H1 (cell line): ENCODE data around the gene PTGDS. TPM values are rescaled to one million over a fixed set of nuclear protein-coding genes. Genes with fewer than 3 reads are reported as not detected.

Source experiments
- CTCF ChIA-PET: fragments of 300-600 bp; sonication (Branson Sonifier 250); formaldehyde crosslinking; loops from one replicate; lab custom pipeline; 2021; ENCODE audit not compliant: partially characterized antibody; lab: Charles Lee
- POLR2A ChIA-PET: fragments of 300-600 bp; sonication (Branson Sonifier 250); formaldehyde crosslinking; loops from one replicate; lab custom pipeline; 2021; ENCODE audit warnings: inconsistent platforms; ENCODE audit not compliant: partially characterized antibody; lab: Charles Lee
- DNase-seq, 2 experiments: peaks; one replicate each; pipeline versions ENCODE4 v3.0.0 to v3.0.0-alpha.2; 2010 to 2022; ENCODE audit warnings: low spot score in 2 of 2, low read depth in 1 of 2, mixed read lengths in 1 of 2
- FAIRE-seq: peaks from 2 replicates; lab custom pipeline; 2011; peaks lifted over from hg19 to GRCh38; lab: Jason Lieb, UNC
- H2AFZ ChIP-seq: 2 replicates; pipeline ENCODE4 v1.8.1; 2012; ENCODE audit warnings: low read length, inconsistent platforms
- H2AK5ac ChIP-seq: 2 replicates; pipeline ENCODE4 v1.6.1; 2013; ENCODE audit warnings: low read depth, low read length
- H2BK120ac ChIP-seq: replicated peaks from 2 replicates; pipeline ENCODE3; 2013; ENCODE audit warnings: low read depth, low read length, inconsistent platforms
- H2BK12ac ChIP-seq: 2 replicates; pipeline ENCODE4 v1.6.1; 2013; ENCODE audit warnings: low read depth, low read length
- H2BK15ac ChIP-seq: 2 replicates; pipeline ENCODE4 v1.6.1; 2013; ENCODE audit warnings: low read length
- H2BK20ac ChIP-seq: 2 replicates; pipeline ENCODE4 v1.6.1; 2013; ENCODE audit warnings: low read length
- H2BK5ac ChIP-seq: 2 replicates; pipeline ENCODE4 v1.6.1; 2013; ENCODE audit warnings: low read depth, low read length
- H3K14ac ChIP-seq: 2 replicates; pipeline ENCODE4 v1.6.1; 2013; ENCODE audit warnings: inconsistent platforms; ENCODE audit not compliant: insufficient read length
- H3K18ac ChIP-seq: 2 replicates; pipeline ENCODE4 v1.6.1; 2013; ENCODE audit warnings: low read length; ENCODE audit errors: extremely low read depth
- H3K23ac ChIP-seq: 2 replicates; pipeline ENCODE4 v1.6.1; 2013; ENCODE audit warnings: inconsistent platforms; ENCODE audit not compliant: insufficient read length
- H3K23me2 ChIP-seq: 2 replicates; pipeline ENCODE4 v1.6.1; 2013; ENCODE audit warnings: low read depth, low read length
- H3K27ac ChIP-seq: 2 replicates; pipeline ENCODE4 v1.6.1; 2011; ENCODE audit warnings: low read depth, low read length, inconsistent platforms
- H3K27me3 ChIP-seq, 4 experiments: replicated peaks in 1 of 4; 1 replicate in 1 of 4; 2 replicates in 3 of 4; pipeline versions ENCODE4 v1.6.1 to v1.8.1; 2011 to 2013; ENCODE audit warnings: low read length in 3 of 4, mild to moderate bottlenecking in 3 of 4, inconsistent platforms in 2 of 4, mixed read lengths in 2 of 4, moderate library complexity in 1 of 4; ENCODE audit not compliant: control insufficient read depth in 3 of 4, insufficient read depth in 3 of 4; ENCODE audit errors: extremely low read depth in 1 of 4
- H3K36me3 ChIP-seq, 4 experiments: 2 replicates each; pipeline versions ENCODE4 v1.6.1 to v1.8.1; 2011 to 2013; ENCODE audit warnings: mild to moderate bottlenecking in 4 of 4, low read length in 3 of 4, moderate library complexity in 2 of 4, control low read depth in 1 of 4, inconsistent platforms in 1 of 4; ENCODE audit not compliant: insufficient read depth in 4 of 4, control insufficient read depth in 2 of 4
- H3K4ac ChIP-seq: replicated peaks from 2 replicates; pipeline ENCODE3; 2013; ENCODE audit warnings: low read length, low read depth, mixed read lengths, inconsistent platforms; ENCODE audit not compliant: insufficient read length
- H3K4me1 ChIP-seq, 4 experiments: replicated peaks in 1 of 4; 1 replicate in 1 of 4; 2 replicates in 3 of 4; pipeline versions ENCODE4 v1.6.1 to v1.8.1; 2011 to 2013; ENCODE audit warnings: low read length in 3 of 4, inconsistent platforms in 2 of 4, mixed read lengths in 1 of 4; ENCODE audit not compliant: insufficient read depth in 4 of 4, control insufficient read depth in 3 of 4
- H3K4me2 ChIP-seq, 2 experiments: 2 replicates each; pipeline versions ENCODE4 v1.6.1 to v1.8.1; 2011 to 2013; ENCODE audit warnings: low read depth in 2 of 2, low read length in 2 of 2, control low read depth in 1 of 2, inconsistent platforms in 1 of 2, mild to moderate bottlenecking in 1 of 2; ENCODE audit not compliant: insufficient read depth in 1 of 2
- H3K4me3 ChIP-seq, 4 experiments: fragments of 200-600, 300-600 bp in 1 of 4; sonication (generic), shearing (Covaris generic), sonication (Bioruptor Twin) in 1 of 4; 2 replicates each; pipeline versions ENCODE4 v1.5.1 to v1.8.1; 2011 to 2016; ENCODE audit warnings: low read length in 4 of 4, low read depth in 3 of 4, control low read depth in 2 of 4, inconsistent platforms in 2 of 4, mild to moderate bottlenecking in 2 of 4, mixed read lengths in 1 of 4, moderate library complexity in 1 of 4; ENCODE audit not compliant: insufficient read depth in 2 of 4; ENCODE audit errors: extremely low read depth in 1 of 4
- H3K56ac ChIP-seq: replicated peaks from 2 replicates; pipeline ENCODE3; 2013; ENCODE audit warnings: low read depth, mild to moderate bottlenecking, mixed read lengths, low read length, inconsistent platforms; ENCODE audit not compliant: insufficient read length
- H3K79me1 ChIP-seq: 2 replicates; pipeline ENCODE4 v1.6.1; 2013; ENCODE audit warnings: low read depth, low read length, control low read depth
- H3K79me2 ChIP-seq, 2 experiments: 2 replicates each; pipeline versions ENCODE4 v1.6.1 to v1.8.1; 2012 to 2013; ENCODE audit warnings: low read length in 2 of 2, mild to moderate bottlenecking in 2 of 2, inconsistent platforms in 1 of 2; ENCODE audit not compliant: insufficient read depth in 2 of 2, control insufficient read depth in 1 of 2
- H3K9ac ChIP-seq, 4 experiments: replicated peaks in 1 of 4; 1 replicate in 1 of 4; 2 replicates in 3 of 4; pipeline versions ENCODE4 v1.6.1 to v1.8.1; 2011 to 2013; ENCODE audit warnings: low read depth in 3 of 4, low read length in 3 of 4, control low read depth in 2 of 4, mild to moderate bottlenecking in 2 of 4, moderate library complexity in 2 of 4, inconsistent platforms in 1 of 4; ENCODE audit errors: extremely low read depth in 1 of 4
- H3K9me3 ChIP-seq, 2 experiments: 2 replicates each; pipeline versions ENCODE4 v1.6.1 to v1.8.1; 2012 to 2013; ENCODE audit warnings: mild to moderate bottlenecking in 2 of 2, moderate library complexity in 2 of 2, control low read depth in 1 of 2, inconsistent platforms in 1 of 2, low read depth in 1 of 2, low read length in 1 of 2, mixed read lengths in 1 of 2; ENCODE audit not compliant: insufficient read depth in 2 of 2
- H4K20me1 ChIP-seq, 2 experiments: replicated peaks in 1 of 2; 2 replicates each; pipeline versions ENCODE3 to v1.8.1; 2011 to 2013; ENCODE audit warnings: inconsistent platforms in 2 of 2, low read length in 2 of 2, mild to moderate bottlenecking in 1 of 2; ENCODE audit not compliant: insufficient read depth in 2 of 2, control insufficient read depth in 1 of 2
- H4K5ac ChIP-seq: 2 replicates; pipeline ENCODE4 v1.6.1; 2013; ENCODE audit warnings: low read length, low read depth, mixed read lengths, inconsistent platforms; ENCODE audit not compliant: insufficient read length
- H4K8ac ChIP-seq: 2 replicates; pipeline ENCODE4 v1.8.0; 2013; ENCODE audit warnings: mild to moderate bottlenecking, moderate library complexity, low read length, inconsistent platforms; ENCODE audit not compliant: insufficient read depth; ENCODE audit errors: extremely low read depth
- H4K91ac ChIP-seq: replicated peaks from 2 replicates; pipeline ENCODE3; 2013; ENCODE audit warnings: low read length, mixed read lengths, inconsistent platforms; ENCODE audit not compliant: insufficient read length
- SIN3A ChIP-seq, 2 experiments: IDR thresholded peaks in 1 of 2; conservative IDR thresholded peaks in 1 of 2; 2 replicates each; pipeline ENCODE4 v1.6.1; 2011 to 2012; ENCODE audit warnings: low read length in 2 of 2, improper control_type of control experiment in 1 of 2, low read depth in 1 of 2, mild to moderate bottlenecking in 1 of 2
- WGBS, 2 experiments: shearing (Covaris generic) in 1 of 2; methylation state at CpG; one replicate each; pipeline versions ENCODE4 v1.1.6 to v1.1.7; 2013 to 2015; ENCODE audit warnings: low lambda C conversion rate in 2 of 2, mixed read lengths in 2 of 2, inconsistent platforms in 1 of 2, low coverage in 1 of 2, missing lambda C conversion rate in 1 of 2; ENCODE audit not compliant: insufficient replicate concordance in 2 of 2, insufficient coverage in 1 of 2, insufficient read length in 1 of 2; ENCODE audit errors: extremely low coverage in 1 of 2, missing lambda C conversion rate in 1 of 2; 5-methylcytosine and 5-hydroxymethylcytosine counted together
- polyA plus RNA-seq, 7 experiments: library from polyadenylated mRNA; depleted of rRNA in 3 of 7; stranded (reverse) in 5 of 7; unstranded in 2 of 7; fragments of >200 nt in 5 of 7; fragments of 200-250 nt in 2 of 7; gene quantifications; 1 replicate in 5 of 7; 2 replicates in 1 of 7; 4 replicates in 1 of 7; pipeline versions ENCODE4 v1.2.1 to v1.2.3, GENCODE V29; 2011 to 2013; ENCODE audit warnings: missing spikeins in 2 of 7, mixed read lengths in 2 of 7
- total RNA-seq: library from RNA; stranded (reverse); fragmentation: NEBNext Ultra II Directional; extraction: Animal tissue kit (Norgen Biotek cat#: 25700); gene quantifications from 2 replicates; pipeline ENCODE4 v1.2.1, GENCODE V29; 2021
- TF ChIP-seq, protein P1 (sequence below): IDR thresholded peaks from 2 replicates; pipeline ENCODE4 v1.6.1; 2012; ENCODE audit warnings: low read length, inconsistent platforms

PTGDS gene
- total and polyA plus RNA-seq, 2 of the 8 experiments (the other 6 are each of a cell fraction or from before 2014, with no cell fraction given), result 1.7 to 2.3 TPM

DNA sequence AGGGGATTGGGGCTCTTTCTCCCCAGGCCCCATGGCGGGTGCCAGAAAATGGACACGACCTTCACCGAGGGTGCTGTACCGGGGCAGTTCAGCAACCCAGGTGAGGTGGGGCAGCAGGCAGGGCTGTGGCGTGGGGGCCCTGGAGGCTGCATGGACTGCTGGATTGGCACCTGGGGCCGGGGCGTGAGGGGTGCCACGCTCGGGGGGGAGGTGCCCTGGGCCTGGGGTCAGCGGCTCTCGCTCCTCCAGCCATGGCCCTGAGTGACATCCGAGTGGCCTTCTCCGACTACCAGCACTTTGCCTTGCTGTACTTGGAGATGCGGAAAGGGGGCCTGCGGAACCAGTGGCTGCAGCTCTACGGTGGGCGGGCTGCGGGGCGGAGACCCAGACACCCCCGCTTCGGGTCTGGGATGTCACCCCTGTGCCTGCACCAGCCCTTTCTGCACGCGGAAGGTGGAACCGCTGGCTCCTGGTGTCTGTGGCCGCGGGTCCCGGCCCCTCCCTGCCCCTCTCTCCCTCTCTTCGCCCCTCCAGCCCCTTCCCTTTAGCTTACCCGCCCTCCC is 7.2 kb downstream of the PTGDS start:
- ChIA-PET CTCF (interaction anchor here (1.0 to 2.2 kb wide), 7 partner anchors 10 to 140 kb away, joined by 3 to 9 read pairs (median 4); partner anchors contain the start of gene SAPCD2), POLR2A (interaction anchor here (0.5 kb wide), 1 partner anchor 151 kb away, joined by 4 read pairs; no protein-coding TSS in a partner anchor)
- H3K23ac ChIP-seq, result no peak overlapping the region
- H2AFZ ChIP-seq, result no peak overlapping the region
- H2BK20ac ChIP-seq, result no peak overlapping the region
- H2AK5ac ChIP-seq, result no peak overlapping the region
- H3K27me3 ChIP-seq, result peaks cover 13 to 38% (median 35%) of the 10 kb centered on the region in 4 experiments
- WGBS, 2 experiments, result 64% methylated on average over 9 of the region's 29 CpGs; no CpG with 5 or more reads in 1 of the 2 experiments
- H3K18ac ChIP-seq, result no peak overlapping the region
- H2BK120ac ChIP-seq, result no peak overlapping the region
- peaks cover 0 to 4% (median 2%) of the 10 kb centered on the region in 4 experiments; a peak in 2 of 7 replicates for H3K4me1 ChIP-seq
- H3K4me3 ChIP-seq, result peak overlapping the region in 2 of 4 experiments; percentile 21 to 68; a peak in 3 of 8 replicates
- H3K79me1 ChIP-seq, result no peaks in the 10 kb centered on the region
- peaks cover 12% of the 10 kb centered on the region; the same call in 1 of the 2 replicates for H3K23me2 ChIP-seq
- no peak overlapping the region for H3K56ac ChIP-seq
- 0 out of 4 replicates have a peak, but pooled peaks of 1 of the 2 experiments have one; percentile 24 for TF ChIP-seq SIN3A (conservative IDR thresholded peaks at IDR 0.05 in 1 of 2, IDR thresholded peaks at IDR 0.05 in 1 of 2; ENCODE audit: low read depth in 1 of 2, low read length in 2 of 2)
- TF ChIP-seq, protein P1, sequence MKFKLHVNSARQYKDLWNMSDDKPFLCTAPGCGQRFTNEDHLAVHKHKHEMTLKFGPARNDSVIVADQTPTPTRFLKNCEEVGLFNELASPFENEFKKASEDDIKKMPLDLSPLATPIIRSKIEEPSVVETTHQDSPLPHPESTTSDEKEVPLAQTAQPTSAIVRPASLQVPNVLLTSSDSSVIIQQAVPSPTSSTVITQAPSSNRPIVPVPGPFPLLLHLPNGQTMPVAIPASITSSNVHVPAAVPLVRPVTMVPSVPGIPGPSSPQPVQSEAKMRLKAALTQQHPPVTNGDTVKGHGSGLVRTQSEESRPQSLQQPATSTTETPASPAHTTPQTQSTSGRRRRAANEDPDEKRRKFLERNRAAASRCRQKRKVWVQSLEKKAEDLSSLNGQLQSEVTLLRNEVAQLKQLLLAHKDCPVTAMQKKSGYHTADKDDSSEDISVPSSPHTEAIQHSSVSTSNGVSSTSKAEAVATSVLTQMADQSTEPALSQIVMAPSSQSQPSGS, result no peak
- no peak overlapping the region for H2BK5ac ChIP-seq
- peaks cover 0 to 1% of the 10 kb centered on the region in 2 experiments for H4K20me1 ChIP-seq
- H4K8ac ChIP-seq, result no peak overlapping the region
- H4K91ac ChIP-seq, result no peak overlapping the region
- H2BK12ac ChIP-seq, result no peak overlapping the region
- peak overlapping the region; percentile 69 to 87 for H3K4me2 ChIP-seq
- no peaks in the 10 kb centered on the region for H3K9me3 ChIP-seq
- FAIRE-seq (no peak), DNase-seq (peak in 1 of 2 experiments; percentile 66)
- no peak overlapping the region for H2BK15ac ChIP-seq
- H3K36me3 ChIP-seq, result no peaks in the 10 kb centered on the region
- no peak overlapping the region for H3K4ac ChIP-seq
- no peak overlapping the region for H4K5ac ChIP-seq
- H3K79me2 ChIP-seq, result no peaks in the 10 kb centered on the region
- no peak overlapping the region for H3K27ac ChIP-seq
- no peak overlapping the region for H3K9ac ChIP-seq
- no peak overlapping the region for H3K14ac ChIP-seq
